Fibroblast of villous mesenchyme (primary cell): Measurements from ENCODE around the gene FAM50B. TPM values are rescaled to one million over a fixed set of nuclear protein-coding genes. Genes with fewer than 3 reads are reported as not detected.
A peak's percentile ranks its signal among the peaks of the same experiment; 100 is the strongest.

Source experiments
- DNase-seq: peaks from one replicate; pipeline ENCODE4 v3.0.0-alpha.2; 2010; ENCODE audit warnings: low read depth
- H3K4me3 ChIP-seq: 2 replicates; pipeline ENCODE4 v1.5.1; 2011; ENCODE audit warnings: low read depth, mild to moderate bottlenecking, low read length
- total RNA-seq: library from RNA; depleted of rRNA; stranded (reverse); fragments of >200 nt; gene quantifications from 2 replicates; pipeline ENCODE4 v1.2.3, GENCODE V29; 2012
- TF ChIP-seq, protein P1 (sequence below): IDR thresholded peaks from 2 replicates; pipeline ENCODE4 v1.5.1; 2012; ENCODE audit warnings: low read depth, mild to moderate bottlenecking, low read length; ENCODE audit not compliant: insufficient read depth

FAM50B gene
- total RNA-seq, 1 donor: 6.0 TPM

DNA sequence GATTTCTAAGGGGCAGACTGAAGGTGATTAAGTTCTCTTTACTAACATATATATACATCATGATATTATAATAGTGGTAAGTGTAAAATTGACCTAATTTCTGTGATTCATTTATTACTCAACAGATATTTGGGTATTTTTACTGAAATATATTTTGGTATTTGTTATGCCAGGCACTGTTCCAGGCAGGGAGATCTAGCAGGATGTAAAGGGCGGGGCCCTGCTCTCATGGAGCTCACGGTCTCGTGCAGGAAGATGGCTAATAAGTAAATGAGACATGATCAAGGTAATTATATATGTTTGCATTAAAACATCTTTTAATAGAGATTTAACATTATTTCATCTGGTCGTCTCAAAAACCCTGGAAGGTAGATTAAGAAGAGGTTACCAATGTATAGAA lies 27.7 kb downstream of the FAM50B start:
- no peak overlapping the region for H3K4me3 ChIP-seq
- TF ChIP-seq, protein P1, sequence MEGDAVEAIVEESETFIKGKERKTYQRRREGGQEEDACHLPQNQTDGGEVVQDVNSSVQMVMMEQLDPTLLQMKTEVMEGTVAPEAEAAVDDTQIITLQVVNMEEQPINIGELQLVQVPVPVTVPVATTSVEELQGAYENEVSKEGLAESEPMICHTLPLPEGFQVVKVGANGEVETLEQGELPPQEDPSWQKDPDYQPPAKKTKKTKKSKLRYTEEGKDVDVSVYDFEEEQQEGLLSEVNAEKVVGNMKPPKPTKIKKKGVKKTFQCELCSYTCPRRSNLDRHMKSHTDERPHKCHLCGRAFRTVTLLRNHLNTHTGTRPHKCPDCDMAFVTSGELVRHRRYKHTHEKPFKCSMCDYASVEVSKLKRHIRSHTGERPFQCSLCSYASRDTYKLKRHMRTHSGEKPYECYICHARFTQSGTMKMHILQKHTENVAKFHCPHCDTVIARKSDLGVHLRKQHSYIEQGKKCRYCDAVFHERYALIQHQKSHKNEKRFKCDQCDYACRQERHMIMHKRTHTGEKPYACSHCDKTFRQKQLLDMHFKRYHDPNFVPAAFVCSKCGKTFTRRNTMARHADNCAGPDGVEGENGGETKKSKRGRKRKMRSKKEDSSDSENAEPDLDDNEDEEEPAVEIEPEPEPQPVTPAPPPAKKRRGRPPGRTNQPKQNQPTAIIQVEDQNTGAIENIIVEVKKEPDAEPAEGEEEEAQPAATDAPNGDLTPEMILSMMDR: no peak
- DNase-seq: no peak

DNA sequence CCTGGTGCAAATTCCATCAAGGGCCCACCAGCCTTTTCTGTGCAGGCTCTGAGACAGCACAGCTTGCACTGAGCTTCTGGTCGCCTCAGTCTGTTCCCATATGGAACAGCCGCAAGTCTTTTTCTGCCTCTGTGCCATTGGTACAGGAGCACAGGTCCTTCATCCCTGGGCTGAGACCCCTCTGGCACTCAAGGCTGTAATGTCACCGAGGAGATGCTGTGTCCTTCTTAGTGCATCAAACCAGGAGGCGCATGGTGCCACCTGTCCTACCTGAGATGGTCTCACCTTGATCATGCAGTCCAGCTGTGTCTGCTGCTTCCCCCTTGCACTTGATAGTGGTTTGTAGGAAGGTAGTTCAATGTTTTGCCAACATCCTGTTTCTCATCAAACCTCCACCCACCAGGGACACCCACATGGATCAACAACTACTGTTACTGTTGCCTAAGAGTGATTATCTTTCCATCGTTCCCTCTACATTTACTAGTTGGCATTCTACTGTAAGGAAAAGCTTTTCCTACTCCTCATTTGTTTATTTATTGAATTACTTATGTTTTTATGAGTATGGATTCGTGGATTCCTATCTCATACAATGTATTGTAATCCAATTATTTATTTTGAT lies 29.0 kb downstream of the FAM50B start:
- no peak overlapping the region for H3K4me3 ChIP-seq
- TF ChIP-seq, protein P1: no peak
- DNase-seq: peak; percentile 70

DNA sequence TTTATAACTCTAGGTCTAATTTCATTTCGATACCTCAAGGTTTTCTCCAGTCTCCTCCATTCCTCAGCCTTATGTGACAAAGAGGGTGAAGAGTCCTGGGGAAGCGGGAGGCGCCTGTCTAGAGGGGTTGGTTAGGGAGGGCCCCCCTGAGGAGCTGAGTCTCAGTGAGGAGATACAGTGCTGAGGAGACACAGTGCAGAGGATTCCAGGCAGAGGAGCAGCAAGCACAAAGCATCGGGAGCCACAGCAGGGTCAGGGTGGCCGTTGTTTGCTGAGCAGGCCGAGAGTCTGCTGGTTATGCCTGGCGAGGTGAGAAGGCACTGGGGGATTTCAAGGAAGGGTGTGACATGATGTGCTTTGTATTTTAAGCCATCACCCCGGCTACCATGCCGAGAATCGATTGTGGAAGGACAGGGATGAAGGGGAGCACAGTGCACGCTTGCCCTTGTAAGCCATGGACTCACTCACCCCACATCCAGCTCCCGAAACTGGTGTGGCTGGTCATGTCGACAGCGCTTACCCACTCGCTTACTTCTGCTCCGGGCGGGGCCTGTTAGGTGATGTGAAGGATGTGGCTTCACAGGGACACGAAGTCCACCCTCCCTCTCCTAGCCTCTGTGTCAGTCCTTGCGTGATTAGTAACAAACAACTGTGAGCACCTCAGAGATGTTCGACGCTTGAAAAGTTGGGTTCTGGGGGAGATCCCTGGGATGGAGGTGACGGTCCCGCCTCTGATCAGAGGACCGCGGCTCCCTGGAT lies 30.2 kb downstream of the FAM50B start:
- TF ChIP-seq, protein P1: no peak
- no peak overlapping the region for H3K4me3 ChIP-seq
- DNase-seq: no peak

DNA sequence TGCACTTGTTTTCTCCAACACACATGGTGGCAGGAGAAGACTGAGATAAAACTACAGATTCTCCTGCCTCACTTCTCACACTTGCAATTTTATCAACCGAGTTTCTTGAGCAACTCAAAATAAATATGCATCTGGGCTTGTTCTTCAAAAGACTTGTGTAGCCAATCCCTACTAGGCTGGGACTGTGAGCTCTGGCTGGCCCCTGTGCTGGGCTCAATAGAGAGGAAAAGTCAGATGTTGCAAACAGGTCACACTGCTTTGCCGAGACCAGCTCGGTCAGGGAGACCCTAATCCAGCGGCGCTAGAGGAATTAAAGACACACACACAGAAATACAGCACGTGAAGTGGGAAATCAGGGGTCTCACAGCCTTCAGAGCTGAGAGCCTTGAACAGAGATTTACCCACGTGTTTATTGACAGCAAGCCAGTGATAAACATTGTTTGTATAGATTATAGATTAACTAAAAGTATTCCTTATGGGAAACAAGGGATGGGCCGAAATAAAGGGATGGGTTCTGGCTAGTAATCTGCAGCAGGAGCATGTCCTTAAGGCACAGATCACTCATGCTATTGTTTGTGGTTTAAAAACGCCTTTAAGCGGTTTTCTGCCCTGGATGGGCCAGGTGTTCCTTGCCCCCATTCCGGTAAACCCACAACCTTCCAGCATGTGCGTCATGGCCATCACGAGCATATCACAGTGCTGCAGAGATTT lies 32.7 kb downstream of the FAM50B start:
- no peak for DNase-seq
- TF ChIP-seq, protein P1: no peak

DNA sequence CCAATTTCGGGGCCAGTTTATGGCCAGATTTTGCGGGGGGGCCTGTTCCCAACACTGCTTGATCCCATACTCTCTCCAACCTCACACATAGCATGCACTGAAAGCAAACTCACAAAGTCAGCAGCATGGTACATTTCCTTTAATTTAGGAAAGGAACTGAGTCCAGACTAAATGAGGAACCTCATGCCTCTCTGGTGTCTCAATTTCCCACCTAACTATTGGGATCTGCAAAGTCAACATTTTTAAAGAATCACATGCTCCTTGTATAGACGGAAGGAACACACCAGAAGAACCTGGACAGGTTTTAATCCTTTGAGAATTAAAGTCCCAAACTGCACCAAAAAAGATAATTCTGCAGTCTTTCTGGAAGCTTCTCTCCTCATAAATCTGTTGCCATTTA lies 33.3 kb downstream of the FAM50B start:
- TF ChIP-seq, protein P1: no peak
- H3K4me3 ChIP-seq: no peak overlapping the region
- DNase-seq: no peak

More for the DNA sequence above, 32.7 kb downstream of the FAM50B start:
- no peak overlapping the region for H3K4me3 ChIP-seq

DNA sequence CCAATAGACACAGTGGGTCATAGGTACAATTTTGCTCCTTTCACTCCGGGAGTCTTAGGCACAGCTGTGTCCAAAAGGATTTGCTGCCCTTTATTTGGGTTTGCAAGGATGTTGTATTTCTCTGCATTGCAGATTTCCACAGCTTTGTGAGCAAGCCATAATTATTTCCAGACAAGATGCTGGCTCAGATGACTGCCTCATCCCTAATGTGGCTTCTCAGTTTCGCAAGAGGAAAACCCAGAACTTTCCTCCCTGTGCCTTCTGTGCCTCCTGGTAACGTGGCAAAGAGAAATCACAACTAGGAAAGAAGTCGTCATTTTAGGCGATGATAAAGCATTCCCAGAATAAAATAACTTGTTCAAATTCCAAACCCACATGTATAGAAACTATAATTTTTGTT lies 33.7 kb downstream of the FAM50B start:
- peak; percentile 90 for DNase-seq
- TF ChIP-seq, protein P1: no peak
- H3K4me3 ChIP-seq: no peak overlapping the region
